ENCODE results near the gene PTPRM.

Gene PTPRM

GRCh38 chr18:8162802-8163201, 595.7 kb downstream of the PTPRM start:
- Histone ChIP-seq H3K9me3 (ENCODE audit: insufficient read depth, low read depth, low read length) (no peaks in the 10 kb centered on the region), H2AFZ (ENCODE audit: low read length) (no peak overlapping the region), H3K4me2 (ENCODE audit: low read depth, low read length, poor library complexity, severe bottlenecking) (no peak overlapping the region), H3K27me3 (ENCODE audit: insufficient read depth, low read length, poor library complexity, severe bottlenecking) (no peaks in the 10 kb centered on the region), H3K79me2 (ENCODE audit: insufficient read depth, low read length) (no peaks in the 10 kb centered on the region), H3K9me2 (replicated peaks; ENCODE audit: low read depth, low read length) (no peaks in the 10 kb centered on the region), H3K36me3 (ENCODE audit: insufficient read depth, low read length) (no peaks in the 10 kb centered on the region), H3K4me3 (ENCODE audit: low read length, poor library complexity, severe bottlenecking) (no peak overlapping the region), H3F3A (ENCODE audit: low read depth) (no peaks in the 10 kb centered on the region), H3K9ac (ENCODE audit: low read depth, low read length, poor library complexity, severe bottlenecking) (no peak overlapping the region), H3K4me1 (ENCODE audit: insufficient read depth, low read length, poor library complexity, severe bottlenecking) (no peaks in the 10 kb centered on the region), H4K20me1 (ENCODE audit: insufficient read depth, low read length, poor library complexity, severe bottlenecking) (no peaks in the 10 kb centered on the region)
- TF ChIP-seq EZH2phosphoT487 (IDR thresholded peaks at IDR 0.05; ENCODE audit: borderline replicate concordance) (no peak), CTCF (conservative IDR thresholded peaks at IDR 0.05; ENCODE audit: low read length) (no peak)

GRCh38 chr18:8163286-8163959, 596.3 kb downstream of the PTPRM start:
- Histone ChIP-seq H3K9me2 (replicated peaks; ENCODE audit: low read depth, low read length) (no peaks in the 10 kb centered on the region), H2AFZ (ENCODE audit: low read length) (no peak overlapping the region), H3K27me3 (ENCODE audit: insufficient read depth, low read length, poor library complexity, severe bottlenecking) (no peaks in the 10 kb centered on the region), H3F3A (ENCODE audit: low read depth) (no peaks in the 10 kb centered on the region), H3K4me2 (ENCODE audit: low read depth, low read length, poor library complexity, severe bottlenecking) (no peak overlapping the region), H3K9me3 (ENCODE audit: insufficient read depth, low read depth, low read length) (0 out of 2 replicates have a peak, but pooled peaks cover 2% of the 10 kb centered on the region), H3K9ac (ENCODE audit: low read depth, low read length, poor library complexity, severe bottlenecking) (no peak overlapping the region), H4K20me1 (ENCODE audit: insufficient read depth, low read length, poor library complexity, severe bottlenecking) (no peaks in the 10 kb centered on the region), H3K4me3 (ENCODE audit: low read length, poor library complexity, severe bottlenecking) (no peak overlapping the region), H3K36me3 (ENCODE audit: insufficient read depth, low read length) (no peaks in the 10 kb centered on the region), H3K4me1 (ENCODE audit: insufficient read depth, low read length, poor library complexity, severe bottlenecking) (no peaks in the 10 kb centered on the region), H3K79me2 (ENCODE audit: insufficient read depth, low read length) (no peaks in the 10 kb centered on the region)
- no peak for TF ChIP-seq CTCF (conservative IDR thresholded peaks at IDR 0.05; ENCODE audit: low read length)
- TF ChIP-seq EZH2phosphoT487 (IDR thresholded peaks at IDR 0.05; ENCODE audit: borderline replicate concordance): no peak

- Histone ChIP-seq H3K9me3 (ENCODE audit: insufficient read depth, low read depth, low read length) (0 out of 2 replicates have a peak, but pooled peaks cover 4% of the 10 kb centered on the region), H3K9ac (ENCODE audit: low read depth, low read length, poor library complexity, severe bottlenecking) (no peak overlapping the region), H3K4me1 (ENCODE audit: insufficient read depth, low read length, poor library complexity, severe bottlenecking) (no peaks in the 10 kb centered on the region), H2AFZ (ENCODE audit: low read length) (no peak overlapping the region), H3K27me3 (ENCODE audit: insufficient read depth, low read length, poor library complexity, severe bottlenecking) (no peaks in the 10 kb centered on the region), H3K36me3 (ENCODE audit: insufficient read depth, low read length) (no peaks in the 10 kb centered on the region), H4K20me1 (ENCODE audit: insufficient read depth, low read length, poor library complexity, severe bottlenecking) (no peaks in the 10 kb centered on the region), H3K4me3 (ENCODE audit: low read length, poor library complexity, severe bottlenecking) (no peak overlapping the region), H3K9me2 (replicated peaks; ENCODE audit: low read depth, low read length) (no peaks in the 10 kb centered on the region), H3K79me2 (ENCODE audit: insufficient read depth, low read length) (no peaks in the 10 kb centered on the region), H3K4me2 (ENCODE audit: low read depth, low read length, poor library complexity, severe bottlenecking) (no peak overlapping the region), H3F3A (ENCODE audit: low read depth) (no peaks in the 10 kb centered on the region)
- no peak for TF ChIP-seq EZH2phosphoT487 (IDR thresholded peaks at IDR 0.05; ENCODE audit: borderline replicate concordance)
- no peak for TF ChIP-seq CTCF (conservative IDR thresholded peaks at IDR 0.05; ENCODE audit: low read length)
These were observed 598.0 kb downstream of the PTPRM start for GRCh38 chr18:8165095-8165494.

Data from Loucy (cell line).